ENCODE results near the gene KCNQ2. TPM values are rescaled to one million over a fixed set of nuclear protein-coding genes. Genes with fewer than 3 reads are reported as not detected.
A peak's percentile ranks its signal among the peaks of the same experiment; 100 is the strongest.

The KCNQ2 gene
- total RNA-seq, 1 donor from 2014 or later, result not detected

DNA sequence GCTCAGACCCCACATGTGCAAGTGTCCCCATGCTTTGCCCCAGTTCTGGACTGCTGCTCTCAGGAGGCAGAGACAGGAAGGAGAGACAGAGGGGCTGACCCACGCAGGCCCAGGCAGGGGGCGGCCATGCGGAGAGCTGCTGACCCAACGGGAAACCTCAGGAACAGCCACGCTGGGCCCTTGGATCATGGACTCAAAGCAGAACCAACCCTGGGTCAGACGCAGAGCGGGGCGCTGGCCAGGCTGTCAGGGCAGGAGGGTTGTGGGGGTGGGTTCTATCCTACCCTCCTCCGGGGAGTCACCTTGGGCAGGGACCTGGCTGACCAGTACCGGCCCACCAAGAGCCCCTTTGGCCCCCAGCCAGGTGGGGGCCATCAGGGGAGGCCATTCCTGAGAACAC lies 2.0 kb downstream of the KCNQ2 start:
- no peak for DNase-seq

DNA sequence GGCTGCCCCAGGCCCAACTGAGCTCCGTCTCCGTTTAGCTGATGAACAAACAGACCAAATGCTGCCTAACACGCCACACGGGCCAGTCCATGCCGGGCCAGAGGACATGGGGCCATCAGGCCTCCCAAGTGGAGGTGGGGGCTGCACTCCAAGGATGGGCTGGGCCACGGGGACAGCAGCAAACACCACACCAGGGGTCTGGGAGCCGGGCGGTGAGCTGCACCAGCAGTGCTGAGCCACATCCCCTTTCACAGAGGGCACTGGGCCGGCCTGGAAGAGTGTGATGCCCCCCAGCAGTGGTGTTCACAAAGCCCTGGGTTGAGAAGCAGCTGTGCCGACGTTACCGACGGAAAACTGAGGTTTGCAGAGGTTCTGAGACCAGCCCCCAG lies 2.7 kb downstream of the KCNQ2 start:
- DNase-seq, result no peak

DNA sequence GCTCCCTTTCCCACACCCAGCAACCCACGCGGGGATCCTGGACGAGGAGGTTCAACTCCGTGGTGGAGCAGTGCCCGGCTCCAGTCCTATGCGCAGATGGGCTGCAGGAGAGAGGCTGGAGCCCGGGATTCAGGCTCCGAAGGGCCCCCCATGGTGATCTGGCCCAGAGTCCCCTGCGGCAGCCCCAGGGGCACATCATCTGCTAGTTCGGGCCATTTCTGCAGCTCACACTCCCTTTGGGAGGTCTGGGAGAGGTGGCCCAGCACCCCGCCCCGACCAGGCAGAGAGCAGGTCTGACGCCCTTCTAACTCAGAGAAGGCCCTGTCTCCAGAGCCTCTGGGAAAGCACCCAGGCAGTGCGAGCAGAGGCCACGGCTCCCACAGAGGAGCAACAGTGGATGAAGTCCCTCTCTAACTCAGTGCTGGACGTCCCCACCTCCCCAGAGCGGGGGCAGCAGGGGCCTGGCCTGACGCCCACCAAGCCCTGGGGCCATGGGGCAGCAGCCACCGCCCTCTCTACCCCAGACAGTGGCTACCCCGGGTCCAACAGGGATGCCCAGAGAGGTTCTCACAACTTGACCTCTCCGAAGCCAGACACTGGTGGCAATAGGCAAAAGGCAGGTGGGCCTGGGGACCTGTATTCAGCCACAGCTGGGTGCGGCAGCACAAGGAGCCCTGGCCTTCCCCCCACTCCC lies 3.3 kb downstream of the KCNQ2 start:
- DNase-seq, result no peak

DNA sequence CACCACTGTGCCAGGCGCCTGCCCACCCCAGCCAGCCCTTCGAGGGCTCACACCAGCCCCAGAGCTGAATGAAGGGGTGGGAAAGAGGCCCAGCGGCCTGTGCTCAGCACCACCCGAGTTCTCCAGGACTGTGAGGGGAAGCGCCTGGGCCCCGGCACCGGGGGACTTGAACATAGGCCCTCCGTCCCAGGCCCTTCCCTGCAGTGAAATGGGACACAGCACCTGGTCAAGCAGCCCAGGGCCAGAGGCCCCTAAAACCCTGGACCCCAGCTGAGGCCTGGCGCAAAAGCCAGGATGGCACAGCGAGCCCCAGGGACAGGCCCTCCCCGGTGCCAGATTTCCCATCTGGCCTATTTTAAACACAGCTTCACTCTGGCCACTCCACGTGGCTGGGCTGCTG lies 4.0 kb downstream of the KCNQ2 start:
- DNase-seq, result no peak

DNA sequence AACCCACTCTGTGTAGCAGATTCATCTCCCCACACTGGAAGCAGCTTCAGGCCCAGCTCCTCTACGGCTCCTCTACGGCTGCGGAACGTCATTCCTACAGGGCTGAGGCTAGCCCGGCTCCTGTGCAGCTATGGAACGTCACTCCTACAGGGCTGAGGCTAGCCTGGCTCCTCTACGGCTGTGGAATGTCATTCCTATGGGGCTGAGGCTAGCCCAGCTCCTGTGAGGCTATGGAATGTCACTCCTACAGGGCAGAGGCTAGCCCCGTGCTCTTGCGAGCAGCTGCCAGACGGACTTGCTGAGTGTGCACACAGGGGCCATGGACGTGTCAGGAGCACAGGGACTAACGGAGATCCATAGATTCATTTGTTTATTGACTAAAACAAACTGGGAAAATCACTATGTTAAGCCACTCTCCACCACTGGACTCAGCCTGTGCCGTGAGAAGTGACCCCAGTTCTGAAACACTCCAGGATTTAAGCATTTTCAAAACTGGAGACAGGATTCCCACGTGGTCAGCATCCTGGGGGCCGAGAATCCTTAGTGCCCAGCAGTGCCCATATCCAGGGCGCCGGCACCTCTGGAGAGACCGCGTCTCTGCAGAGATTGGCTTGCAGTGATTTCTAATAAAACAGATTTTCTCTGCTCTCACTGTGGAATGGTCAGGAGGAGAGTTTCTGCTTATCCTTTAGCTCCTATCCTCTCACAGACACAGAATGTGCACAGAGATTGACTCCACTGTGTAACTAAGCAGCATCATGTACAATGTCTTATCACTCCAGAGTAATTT lies 5.0 kb downstream of the KCNQ2 start:
- DNase-seq, result no peak

DNA sequence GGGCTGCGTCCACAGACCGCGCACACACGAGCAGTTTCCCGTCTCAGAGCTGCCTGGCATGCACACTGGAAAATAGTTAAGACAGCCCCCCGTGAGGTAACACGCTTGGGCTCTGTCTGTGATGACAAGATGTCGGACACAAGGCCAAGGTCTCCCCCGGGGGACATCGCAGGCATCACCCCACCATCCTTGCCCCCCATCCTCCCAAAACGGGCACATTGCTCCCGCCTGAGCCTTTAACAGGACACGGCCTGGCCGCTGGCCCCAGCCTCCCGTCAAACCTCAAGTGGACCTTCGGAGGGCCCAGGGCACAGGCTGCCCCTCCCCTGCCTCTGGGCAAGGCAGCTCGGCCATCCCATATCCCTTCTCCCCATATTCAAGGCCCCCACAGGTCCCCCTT lies 5.6 kb downstream of the KCNQ2 start:
- DNase-seq, result no peak

DNA sequence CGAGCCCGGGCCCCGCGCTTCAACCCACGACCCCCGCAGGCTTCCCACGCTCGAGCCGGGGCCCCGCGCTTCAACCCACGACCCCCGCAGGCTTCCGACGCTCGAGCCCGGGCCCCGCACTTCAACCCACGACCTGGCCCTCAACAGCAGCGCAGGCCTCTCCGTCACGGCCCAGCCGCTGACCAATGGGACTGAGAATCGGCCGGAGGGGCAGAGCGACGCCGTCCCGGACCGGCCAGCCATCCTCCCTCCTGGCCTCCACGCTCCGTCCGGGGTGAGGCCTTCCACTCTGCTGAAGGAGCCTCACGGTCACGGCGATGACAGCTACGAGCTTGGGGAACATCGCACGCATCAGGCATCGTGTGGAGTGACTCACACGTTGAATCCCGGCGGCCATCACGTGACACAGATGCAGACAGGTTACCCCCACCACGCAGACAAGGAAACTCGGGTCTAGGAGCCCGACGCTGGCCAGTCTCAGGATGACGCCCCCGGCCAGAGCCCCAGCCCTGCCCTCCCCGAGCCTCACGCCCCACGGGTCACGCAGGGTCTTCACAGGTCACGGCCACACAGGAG lies 6.1 kb downstream of the KCNQ2 start:
- no peak for DNase-seq

DNA sequence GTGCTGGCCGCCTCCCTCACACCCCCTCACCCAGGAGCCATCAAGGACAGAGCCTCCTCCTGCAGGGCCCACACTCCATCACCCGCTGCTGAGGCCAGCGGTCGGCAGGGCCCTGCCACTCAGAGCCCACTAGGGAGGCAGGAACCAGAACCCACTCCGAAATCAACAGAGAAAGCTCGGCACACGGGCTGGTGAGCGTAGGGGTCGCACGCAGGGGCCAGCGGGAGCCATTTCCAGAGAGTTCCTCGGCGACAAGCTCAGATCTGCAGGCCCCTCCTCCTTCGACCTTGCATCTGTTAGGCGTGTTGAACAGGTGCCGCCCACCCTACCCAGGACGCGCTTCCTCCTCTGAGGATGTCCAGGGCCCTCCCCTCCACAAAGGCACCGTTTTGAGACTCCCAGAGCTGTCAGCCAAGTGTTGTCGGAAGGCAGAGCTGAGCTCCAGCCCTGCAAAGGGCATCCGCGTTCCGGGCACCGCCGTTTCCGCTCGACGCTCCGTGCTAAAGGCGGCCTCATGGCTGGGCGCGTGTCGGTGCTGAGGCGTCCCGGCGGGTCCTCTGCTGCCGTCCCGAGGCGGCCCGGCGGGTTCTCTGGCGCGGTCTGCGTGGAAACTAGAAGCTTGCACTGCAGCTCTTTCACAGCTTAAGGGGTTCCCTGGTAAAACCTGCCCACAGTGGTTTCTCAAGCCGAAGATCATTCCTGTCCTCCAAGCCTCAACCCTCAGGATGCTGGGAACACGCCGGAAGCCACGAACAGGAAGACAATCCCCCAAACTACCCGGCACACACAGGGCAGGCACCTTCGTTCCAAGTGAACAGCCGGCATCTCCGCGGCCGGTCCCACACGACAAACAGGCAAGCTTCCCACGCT lies 6.8 kb downstream of the KCNQ2 start:
- DNase-seq, result no peak

DNA sequence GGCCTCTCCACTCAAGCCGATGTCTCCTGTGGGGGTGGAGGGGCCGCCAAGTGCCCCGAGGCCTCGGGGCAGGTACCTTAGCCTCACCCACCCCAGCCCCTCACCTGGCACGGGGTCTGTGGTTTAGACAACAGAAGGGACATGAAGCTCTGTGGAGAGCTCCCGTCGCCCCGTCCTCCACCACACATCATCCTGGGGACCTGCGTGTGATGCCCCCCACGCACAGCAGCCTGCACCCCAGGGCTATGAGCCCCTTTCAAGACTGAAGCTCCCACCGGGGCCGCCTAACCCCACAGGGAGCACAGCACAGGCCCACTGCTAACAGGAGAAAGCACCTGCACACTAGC lies 8.2 kb downstream of the KCNQ2 start:
- no peak for DNase-seq

DNA sequence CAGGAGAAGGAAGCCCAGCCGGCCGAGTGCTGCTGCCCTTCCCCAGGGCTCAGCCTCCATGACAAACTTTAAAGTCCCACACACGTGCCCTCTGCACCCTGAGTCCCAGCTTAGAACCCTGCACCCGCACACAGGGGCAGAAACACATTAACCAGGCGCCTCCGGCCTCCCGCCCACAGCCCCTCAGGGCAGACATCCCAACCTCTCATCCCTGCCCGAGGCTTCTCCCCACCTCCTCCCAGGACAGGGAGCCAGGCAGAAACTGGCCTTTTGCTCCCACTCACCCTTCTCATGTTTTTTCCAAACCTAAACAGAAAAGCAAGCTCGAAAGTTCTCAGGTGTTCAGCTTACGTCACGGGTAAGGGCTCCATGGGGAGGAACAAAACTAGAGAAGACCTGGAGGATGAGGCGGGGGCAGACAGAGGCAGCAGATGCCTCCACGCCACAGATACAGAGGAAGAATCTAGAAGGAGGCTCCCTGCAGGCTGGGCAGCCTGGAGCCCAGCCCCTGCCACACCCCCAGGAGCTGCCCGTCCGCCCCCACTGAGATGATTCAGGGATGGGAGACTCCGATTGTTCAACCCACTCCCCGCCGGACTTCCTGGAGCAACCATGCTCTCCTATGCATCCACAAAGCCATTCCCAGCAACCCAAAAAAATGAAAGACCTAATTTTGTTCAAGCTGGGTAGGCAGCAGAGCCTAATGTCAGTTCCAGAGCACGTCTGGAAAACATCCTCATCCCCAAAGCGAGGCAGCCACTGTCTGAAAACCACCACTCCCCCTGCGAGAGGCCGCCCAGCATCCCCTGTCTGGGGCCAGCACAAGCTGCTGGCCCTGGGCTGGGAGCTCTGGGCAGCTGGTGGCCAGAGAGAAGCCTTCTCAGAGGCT lies 8.8 kb downstream of the KCNQ2 start:
- no peak for DNase-seq

DNA sequence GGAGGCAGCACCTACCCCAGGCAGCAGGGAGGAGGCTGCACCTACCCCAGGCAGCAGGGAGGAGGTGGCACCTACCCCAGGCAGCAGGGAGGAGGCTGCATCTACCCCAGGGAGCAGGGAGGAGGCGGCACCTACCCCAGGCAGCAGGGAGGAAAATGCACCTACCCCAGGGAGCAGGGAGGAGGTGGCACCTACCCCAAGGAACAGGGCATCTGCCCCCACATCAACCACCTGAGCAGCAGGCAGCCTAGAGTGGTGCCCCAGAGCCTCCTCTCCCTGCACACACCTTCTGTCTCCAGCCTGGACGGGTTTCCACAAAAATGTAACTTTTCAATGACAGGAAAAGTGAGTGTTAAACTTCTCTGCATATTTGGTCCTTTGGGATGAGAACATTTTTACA lies 10.2 kb downstream of the KCNQ2 start:
- DNase-seq, result no peak

DNA sequence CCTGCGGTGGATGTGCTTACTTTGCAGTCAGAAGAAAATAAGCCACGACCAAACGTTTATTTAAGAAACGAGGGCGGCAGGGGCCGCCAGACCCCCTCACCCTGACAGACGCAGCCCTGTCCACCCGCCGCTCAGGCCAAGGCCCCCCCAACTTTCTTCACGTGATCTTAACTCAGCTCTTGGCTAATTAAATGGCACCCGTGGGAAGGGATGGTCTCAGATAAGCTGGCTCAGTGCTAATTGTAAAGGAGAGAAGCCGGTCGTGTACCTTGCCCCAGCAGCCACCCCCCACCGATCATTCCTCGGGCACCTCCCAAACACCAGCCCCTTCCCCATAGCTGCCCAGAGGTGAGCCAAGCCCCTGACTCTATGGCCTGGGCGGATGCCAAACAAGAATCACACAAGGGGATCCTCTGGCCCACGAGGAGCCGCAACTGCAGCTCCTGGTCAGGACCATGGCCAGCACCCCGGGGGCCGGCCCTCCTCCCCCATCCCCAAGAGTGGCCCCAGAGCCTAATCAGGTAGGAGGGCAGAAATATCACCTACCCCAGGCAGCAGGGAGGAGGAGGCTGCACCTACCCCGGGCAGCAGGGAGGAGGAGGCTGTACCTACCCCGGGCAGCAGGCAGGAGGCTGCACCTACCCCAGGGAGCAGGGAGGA lies 11.2 kb downstream of the KCNQ2 start:
- DNase-seq, result peak; percentile 19

DNA sequence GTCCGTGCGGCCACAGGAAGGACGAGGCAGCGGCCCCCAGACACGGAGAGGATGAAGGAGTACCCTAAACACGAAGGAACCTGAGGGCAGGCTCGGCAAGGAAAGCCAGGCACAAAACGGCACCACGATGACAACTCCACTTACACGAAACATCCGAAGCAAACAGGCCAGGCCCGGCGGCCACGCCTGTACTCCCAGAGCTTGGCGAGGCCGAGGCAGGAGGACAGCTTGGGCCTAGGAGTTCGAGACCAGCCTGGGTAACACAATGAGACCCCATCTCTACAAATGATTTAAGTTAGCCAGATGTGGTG lies 13.4 kb downstream of the KCNQ2 start:
- DNase-seq, result no peak

DNA sequence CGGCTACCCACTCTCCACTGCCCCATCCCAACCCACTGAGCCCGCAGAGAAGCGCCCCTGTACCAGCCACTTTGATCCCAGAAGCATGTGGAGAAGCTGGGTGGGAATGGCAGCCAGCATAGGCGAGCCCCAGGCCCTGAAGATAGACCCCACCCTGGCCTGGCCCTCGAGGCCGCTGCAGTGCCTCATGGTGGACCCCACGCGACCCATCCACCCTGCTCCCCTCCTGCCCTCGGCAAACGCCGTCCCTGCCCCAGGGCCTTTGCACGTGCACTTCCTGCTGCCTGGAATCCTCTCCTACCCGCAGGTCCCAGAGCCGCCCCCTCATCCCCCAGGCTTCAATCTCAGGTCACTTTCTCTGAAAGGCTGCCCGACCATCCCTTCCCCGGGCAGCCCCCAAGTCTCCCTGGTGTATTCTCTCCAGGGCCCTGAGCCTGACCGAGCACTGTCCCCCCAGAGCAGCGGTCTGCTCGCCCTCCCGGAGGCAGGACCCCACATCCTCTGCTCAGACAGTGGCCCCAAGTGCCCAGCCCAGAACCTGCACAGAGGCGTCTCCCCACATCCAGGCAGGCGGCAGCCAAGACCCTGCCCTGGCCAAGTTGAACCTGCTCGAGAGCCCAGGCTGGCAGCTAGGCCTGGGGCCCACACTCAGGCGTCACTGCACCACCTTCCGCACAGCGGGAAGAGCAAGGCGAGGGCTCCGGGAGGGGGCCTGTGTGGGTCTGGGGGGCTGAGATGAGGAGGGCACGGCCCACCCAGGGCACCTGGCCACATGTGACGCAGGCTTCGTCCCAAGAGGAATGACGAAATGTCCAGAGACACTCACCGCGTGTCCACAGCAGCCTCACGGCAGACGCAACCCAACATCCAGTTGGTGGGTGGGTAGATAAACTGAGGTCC lies 14.0 kb downstream of the KCNQ2 start:
- DNase-seq, result no peak

DNA sequence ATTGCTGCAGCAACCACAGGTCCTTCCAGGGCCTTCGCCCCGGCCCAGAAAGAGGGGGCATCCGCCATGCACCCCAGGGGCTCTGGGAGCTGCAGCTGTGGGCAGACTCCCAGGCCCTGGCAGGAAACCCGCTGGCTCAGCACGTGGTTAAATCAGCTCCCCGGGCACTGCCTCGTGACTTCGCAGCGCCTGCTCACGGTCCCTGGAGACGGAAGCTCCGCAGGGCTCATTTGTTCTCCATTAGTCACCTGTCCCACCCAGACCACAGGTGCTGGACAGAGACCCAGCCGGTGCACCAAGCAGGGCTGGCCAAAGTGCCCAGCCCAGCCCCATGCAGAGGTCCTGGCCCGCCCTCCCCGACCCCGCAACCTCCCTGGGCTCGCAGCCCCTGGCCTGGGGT lies 14.7 kb downstream of the KCNQ2 start:
- DNase-seq, result no peak

DNA sequence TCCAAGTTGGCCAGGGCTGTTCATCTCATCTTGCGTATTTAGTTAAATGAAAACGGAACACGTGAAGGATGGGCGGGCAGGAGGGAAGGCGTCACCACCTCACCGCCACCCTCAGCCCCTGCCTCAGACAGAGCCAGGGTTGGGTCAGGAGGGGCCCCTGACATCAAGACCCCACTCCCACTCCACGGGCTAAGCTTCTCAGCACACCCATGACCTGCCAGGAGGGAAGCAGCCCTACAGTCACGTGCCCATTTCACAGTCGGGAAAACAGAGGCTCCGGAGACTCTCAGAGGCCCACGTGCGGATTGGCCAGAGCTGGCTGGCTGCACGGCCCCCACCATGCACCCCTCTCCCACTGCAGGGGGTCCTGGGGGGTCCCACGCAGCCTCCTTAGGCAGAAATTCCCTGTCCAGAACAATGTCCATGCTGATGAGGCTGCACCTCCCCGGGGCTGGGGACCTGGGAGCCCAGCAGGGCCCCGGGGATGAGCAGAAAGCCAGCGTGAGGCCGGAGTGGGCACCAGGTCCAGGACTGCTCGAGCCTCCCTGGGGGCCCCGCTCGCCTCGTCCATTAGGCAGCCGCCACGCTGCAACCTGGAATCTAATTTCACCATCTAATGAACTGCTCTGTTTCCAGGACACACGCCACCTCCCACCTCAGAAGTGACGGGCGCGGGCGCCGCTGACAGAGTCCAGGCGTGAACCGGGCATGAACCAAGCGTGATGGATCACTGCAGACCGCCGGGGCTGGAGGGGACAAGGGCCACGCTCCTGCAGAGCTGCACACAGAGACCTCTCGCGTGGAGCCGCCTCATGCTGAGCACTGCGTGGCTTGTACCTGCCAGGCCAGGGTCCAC lies 15.8 kb downstream of the KCNQ2 start:
- no peak for DNase-seq

DNA sequence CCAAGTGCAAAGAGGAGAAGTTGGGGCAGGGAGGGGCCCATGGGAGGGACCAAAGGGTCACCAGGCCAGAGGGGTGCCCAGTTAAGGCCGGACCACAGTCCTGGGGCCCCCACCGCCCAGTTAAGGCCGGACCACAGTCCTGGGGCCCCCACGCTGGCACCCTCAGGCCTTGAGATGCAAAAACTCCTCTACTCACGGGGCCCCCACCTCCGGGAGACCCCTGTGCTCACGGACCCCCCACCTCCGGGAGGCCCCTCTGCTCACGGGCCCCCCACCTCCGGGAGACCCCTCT lies 16.9 kb downstream of the KCNQ2 start:
- DNase-seq, result no peak

DNA sequence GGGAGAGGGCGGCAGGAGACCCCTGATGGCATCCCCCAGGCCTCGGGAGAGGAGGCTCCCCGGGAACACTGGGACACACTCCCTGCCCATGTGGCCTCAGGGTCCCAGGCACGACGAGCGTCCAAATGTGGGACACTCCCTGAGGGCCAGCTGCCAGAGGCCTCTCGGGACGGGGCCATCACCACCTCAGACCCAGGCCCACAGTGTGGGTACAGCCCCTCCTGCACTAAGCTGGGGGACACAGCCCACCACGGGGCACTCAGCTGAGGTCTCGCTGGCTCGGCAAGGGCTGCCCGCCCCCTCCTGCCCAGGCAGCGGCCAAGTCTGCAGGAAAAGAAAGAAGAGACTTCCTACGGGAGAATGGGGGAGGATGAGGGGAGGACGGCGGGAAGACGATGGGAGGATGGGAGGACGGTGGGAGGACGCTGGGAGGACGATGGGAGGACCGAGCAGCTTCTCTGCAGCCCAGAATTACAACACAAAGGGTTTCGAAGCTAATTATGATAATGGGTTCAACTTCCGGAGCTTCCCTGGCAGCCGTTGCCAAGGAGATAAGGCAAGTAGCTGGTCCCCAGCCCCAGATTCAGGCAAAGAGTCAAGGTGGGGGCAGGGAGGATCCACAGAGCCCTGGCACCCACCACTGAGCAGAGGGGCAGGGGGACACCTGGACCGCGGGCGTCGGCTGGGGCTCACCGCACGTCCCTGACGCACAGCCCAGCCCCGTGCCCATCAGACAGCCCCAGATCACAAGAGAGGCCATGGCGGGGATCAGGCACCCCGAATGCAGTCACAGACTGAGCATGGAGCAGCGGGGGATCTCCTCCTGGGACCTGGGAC lies 17.5 kb downstream of the KCNQ2 start:
- DNase-seq, result no peak
